ENCODE results near the gene IL1RN. TPM values are rescaled to one million over a fixed set of nuclear protein-coding genes. Genes with fewer than 3 reads are reported as not detected.

The IL1RN gene
- total and polyA plus RNA-seq, 2 of the 13 experiments (the other 11 are each of a cell fraction or from before 2014, with no cell fraction given) = 21.2 to 101 TPM

DNA sequence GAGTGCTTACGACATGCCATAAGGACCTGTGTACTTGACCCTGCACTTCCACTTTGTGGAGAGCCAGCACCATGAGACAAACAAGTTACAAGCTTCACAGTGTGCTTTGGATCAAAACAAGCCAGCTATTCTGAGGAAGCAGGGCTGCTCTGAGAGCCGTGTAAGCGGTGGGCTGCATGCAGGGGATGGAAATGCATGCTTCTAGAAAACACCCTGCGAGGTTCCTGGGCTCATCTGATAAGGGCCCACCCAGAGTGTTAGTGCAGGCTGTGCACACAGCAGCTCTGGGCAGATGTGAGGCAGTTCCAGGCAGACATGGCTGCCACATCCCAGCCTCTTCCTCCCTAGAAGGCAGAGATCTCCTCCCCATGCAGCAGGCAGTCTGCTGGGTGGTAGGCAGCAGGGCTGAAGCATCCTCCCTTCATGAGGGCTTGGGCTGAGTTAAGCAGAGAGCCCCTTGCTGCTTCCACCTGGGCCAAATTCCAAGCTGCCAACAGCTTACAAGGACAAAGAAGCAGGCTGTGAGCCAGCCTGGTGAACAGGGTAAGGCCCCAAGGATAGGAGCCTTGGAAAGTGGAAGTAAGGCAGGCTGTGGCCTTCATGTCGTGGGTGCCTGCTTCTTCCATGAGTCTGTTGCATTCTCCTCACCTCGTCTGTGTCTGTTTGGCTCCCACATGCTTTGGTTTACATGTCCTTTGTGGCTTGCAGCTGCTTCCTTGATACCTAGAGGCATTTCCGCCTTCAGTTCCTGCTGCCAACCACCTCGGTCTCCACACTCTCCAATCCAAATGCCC is 54.1 kb downstream of the IL1RN start (continued):
- TF ChIP-seq, protein P1, sequence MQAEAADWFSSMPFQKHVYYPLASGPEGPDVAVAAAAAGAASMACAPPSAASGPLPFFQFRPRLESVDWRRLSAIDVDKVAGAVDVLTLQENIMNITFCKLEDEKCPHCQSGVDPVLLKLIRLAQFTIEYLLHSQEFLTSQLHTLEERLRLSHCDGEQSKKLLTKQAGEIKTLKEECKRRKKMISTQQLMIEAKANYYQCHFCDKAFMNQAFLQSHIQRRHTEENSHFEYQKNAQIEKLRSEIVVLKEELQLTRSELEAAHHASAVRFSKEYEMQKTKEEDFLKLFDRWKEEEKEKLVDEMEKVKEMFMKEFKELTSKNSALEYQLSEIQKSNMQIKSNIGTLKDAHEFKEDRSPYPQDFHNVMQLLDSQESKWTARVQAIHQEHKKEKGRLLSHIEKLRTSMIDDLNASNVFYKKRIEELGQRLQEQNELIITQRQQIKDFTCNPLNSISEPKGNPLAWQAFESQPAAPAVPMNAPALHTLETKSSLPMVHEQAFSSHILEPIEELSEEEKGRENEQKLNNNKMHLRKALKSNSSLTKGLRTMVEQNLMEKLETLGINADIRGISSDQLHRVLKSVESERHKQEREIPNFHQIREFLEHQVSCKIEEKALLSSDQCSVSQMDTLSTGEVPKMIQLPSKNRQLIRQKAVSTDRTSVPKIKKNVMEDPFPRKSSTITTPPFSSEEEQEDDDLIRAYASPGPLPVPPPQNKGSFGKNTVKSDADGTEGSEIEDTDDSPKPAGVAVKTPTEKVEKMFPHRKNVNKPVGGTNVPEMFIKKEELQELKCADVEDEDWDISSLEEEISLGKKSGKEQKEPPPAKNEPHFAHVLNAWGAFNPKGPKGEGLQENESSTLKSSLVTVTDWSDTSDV (CRISPR knock-in tag; IDR thresholded peaks at IDR 0.05) = no peak
- TF ChIP-seq, protein P2, sequence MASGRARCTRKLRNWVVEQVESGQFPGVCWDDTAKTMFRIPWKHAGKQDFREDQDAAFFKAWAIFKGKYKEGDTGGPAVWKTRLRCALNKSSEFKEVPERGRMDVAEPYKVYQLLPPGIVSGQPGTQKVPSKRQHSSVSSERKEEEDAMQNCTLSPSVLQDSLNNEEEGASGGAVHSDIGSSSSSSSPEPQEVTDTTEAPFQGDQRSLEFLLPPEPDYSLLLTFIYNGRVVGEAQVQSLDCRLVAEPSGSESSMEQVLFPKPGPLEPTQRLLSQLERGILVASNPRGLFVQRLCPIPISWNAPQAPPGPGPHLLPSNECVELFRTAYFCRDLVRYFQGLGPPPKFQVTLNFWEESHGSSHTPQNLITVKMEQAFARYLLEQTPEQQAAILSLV (CRISPR knock-in tag; IDR thresholded peaks at IDR 0.05; ENCODE audit: borderline replicate concordance) = no peak
- TF ChIP-seq NR3C1 (CRISPR knock-in tag; IDR thresholded peaks at IDR 0.05) = no peak
- TF ChIP-seq, protein P3, sequence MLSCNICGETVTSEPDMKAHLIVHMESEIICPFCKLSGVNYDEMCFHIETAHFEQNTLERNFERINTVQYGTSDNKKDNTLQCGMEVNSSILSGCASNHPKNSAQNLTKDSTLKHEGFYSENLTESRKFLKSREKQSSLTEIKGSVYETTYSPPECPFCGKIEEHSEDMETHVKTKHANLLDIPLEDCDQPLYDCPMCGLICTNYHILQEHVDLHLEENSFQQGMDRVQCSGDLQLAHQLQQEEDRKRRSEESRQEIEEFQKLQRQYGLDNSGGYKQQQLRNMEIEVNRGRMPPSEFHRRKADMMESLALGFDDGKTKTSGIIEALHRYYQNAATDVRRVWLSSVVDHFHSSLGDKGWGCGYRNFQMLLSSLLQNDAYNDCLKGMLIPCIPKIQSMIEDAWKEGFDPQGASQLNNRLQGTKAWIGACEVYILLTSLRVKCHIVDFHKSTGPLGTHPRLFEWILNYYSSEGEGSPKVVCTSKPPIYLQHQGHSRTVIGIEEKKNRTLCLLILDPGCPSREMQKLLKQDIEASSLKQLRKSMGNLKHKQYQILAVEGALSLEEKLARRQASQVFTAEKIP (CRISPR knock-in tag; IDR thresholded peaks at IDR 0.05; ENCODE audit: borderline replicate concordance) = no peak
- TF ChIP-seq MTF1 (CRISPR knock-in tag; IDR thresholded peaks at IDR 0.05) = no peak
- TF ChIP-seq, protein P4, sequence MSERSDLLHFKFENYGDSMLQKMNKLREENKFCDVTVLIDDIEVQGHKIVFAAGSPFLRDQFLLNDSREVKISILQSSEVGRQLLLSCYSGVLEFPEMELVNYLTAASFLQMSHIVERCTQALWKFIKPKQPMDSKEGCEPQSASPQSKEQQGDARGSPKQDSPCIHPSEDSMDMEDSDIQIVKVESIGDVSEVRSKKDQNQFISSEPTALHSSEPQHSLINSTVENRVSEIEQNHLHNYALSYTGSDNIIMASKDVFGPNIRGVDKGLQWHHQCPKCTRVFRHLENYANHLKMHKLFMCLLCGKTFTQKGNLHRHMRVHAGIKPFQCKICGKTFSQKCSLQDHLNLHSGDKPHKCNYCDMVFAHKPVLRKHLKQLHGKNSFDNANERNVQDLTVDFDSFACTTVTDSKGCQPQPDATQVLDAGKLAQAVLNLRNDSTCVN (CRISPR knock-in tag; IDR thresholded peaks at IDR 0.05; ENCODE audit: borderline replicate concordance) = no peak
- no peak for TF ChIP-seq PHF8 (CRISPR knock-in tag; IDR thresholded peaks at IDR 0.05)
- TF ChIP-seq SMAD3 (CRISPR knock-in tag; IDR thresholded peaks at IDR 0.05) = no peak
- no peak for TF ChIP-seq SRSF9 (IDR thresholded peaks at IDR 0.05; ENCODE audit: borderline replicate concordance, insufficient read depth, low read depth, low read length, poor library complexity, severe bottlenecking)
- TF ChIP-seq SRSF4 (IDR thresholded peaks at IDR 0.05; ENCODE audit: low read depth, low read length, poor library complexity, severe bottlenecking) = no peak
- no peak; the same call in 1 of the 2 replicates for TF ChIP-seq YEATS2 (CRISPR knock-in tag; IDR thresholded peaks at IDR 0.05; ENCODE audit: borderline replicate concordance)
- TF ChIP-seq, protein P5, sequence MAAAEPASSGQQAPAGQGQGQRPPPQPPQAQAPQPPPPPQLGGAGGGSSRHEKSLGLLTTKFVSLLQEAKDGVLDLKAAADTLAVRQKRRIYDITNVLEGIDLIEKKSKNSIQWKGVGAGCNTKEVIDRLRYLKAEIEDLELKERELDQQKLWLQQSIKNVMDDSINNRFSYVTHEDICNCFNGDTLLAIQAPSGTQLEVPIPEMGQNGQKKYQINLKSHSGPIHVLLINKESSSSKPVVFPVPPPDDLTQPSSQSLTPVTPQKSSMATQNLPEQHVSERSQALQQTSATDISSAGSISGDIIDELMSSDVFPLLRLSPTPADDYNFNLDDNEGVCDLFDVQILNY (CRISPR knock-in tag; conservative IDR thresholded peaks at IDR 0.05) = no peak
- TF ChIP-seq ZBTB20 (CRISPR knock-in tag; IDR thresholded peaks at IDR 0.05; ENCODE audit: borderline replicate concordance, low read depth) = no peak
- no peak for TF ChIP-seq RFXANK (CRISPR knock-in tag; IDR thresholded peaks at IDR 0.05)
- no peak for TF ChIP-seq TBX3 (IDR thresholded peaks at IDR 0.05; ENCODE audit: borderline replicate concordance)
